ENCODE measurements around the gene STRN3.

The STRN3 gene

DNA sequence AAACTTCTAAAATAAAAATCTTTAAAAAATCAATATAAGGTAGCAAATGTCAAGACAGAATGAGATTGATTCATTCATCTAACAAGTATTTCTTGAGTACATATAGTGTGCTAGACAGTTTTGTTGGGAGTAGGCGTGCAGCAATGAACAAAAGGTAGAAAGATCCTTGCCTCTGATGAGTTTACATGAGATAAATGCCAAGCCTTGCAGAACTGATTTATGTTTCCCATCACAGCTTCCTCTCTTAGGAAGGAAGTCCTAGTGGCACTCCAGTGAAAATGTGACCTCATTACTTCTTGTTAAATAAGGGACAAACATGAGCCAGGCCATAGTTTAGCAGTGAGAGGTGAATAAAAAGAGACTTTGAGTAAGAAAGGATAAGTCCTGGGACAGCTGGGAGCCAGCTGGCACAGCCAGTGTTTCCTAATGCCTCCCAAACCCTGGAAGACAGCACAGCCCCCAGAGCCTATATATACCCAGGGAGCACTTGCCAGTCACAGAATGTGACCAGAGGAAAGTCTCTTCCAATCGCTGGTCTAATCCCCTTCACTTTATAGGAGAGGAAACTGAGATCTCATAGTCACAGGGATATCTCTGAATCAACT is 156.5 kb downstream of the STRN3 start:
- no peak for DNase-seq

DNA sequence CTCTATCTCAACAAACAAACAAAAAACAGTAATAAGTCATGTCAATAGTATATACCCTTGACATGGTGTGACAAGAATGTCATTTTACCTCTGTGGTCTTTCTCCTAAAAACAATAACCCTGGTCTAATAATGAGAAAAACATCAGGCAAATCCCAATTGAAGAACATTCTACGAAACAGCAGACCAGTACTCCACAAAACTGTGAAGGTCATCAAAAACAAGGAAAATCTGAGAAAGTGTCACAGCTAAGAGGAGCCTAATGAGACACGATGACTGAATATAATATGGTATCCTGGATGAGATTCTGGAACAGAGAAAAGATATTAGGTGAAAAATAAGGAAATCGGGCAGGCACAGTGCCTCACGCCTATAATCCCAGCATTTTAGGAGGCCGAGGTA is 157.4 kb downstream of the STRN3 start:
- DNase-seq: no peak

DNA sequence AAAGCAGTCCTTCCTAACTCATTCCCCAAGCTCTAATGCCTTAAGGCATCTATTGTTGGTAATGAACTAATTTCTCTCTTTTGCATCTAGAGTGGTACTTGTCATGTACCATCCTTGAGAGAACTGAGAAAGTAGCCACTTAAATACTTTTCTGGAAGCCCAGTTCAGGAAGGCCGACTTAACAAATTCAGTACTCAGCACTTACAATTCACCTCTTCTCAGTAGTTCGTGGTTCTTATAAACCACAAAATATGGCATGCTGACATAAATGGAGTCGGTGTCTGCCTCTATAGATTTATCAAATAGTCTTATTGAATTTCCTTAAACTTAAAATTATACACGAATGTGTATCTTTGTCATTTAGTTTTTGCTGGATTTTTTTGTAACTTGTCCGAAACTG is 161.2 kb downstream of the STRN3 start:
- DNase-seq: no peak

DNA sequence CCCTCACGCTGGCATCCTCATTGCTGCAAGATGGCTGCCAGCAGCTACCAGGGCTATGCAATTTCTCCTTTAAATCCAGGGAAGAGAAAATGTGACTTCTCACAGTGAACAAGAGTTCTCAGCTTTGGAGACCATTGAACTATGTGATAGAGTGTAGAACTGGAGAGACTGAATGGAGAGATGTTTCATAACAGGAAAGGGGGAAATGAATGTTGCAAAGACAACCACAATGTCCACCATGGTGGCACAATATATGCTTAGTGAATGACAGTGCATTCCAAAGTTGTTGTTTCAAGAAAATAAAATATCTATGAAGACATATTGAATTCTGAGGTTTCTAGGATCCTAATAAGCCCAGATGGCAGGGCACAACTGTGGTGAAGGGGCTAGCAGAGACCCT is 165.0 kb downstream of the STRN3 start:
- no peak for DNase-seq

- no peak for DNase-seq
Measured at GRCh38 chr14:30855345-30856037, 170.7 kb downstream of the STRN3 start.

DNA sequence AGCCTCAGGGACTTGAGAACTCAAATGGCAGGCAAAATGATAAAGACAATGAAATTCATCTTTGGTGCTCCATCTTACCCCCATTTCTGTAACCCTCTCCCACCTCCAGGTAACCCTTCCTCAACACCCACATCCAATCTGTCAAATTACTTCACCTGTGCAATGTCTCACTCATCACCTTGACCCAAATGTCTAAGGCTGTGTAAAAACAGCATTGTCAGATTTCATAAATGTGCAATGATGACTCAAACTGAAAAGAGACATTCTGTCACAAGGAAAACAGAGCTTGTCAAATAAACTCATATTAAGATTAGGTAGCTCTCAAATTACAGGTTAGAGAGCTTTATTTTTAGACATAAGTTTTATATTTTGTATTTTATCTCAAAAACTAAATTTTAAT is 171.7 kb downstream of the STRN3 start:
- no peak for DNase-seq

- no peak for DNase-seq
Measured at GRCh38 chr14:30853946-30854345, 172.2 kb downstream of the STRN3 start.

- no peak for DNase-seq
Measured at GRCh38 chr14:30849983-30850382, 176.2 kb downstream of the STRN3 start.

- no peak for DNase-seq
Measured at GRCh38 chr14:30849354-30849753, 176.8 kb downstream of the STRN3 start.

- DNase-seq: no peak
Measured at GRCh38 chr14:30848449-30849240, 177.5 kb downstream of the STRN3 start.
